ENCODE results near the gene B4GALT3. TPM values are rescaled to one million over a fixed set of nuclear protein-coding genes. Genes with fewer than 3 reads are reported as not detected.

Gene B4GALT3
- total RNA-seq, 1 experiment from 2014 or later: 19.4 TPM

GRCh38 chr1:161192476-161193465 lies 15.5 kb upstream of the B4GALT3 start:
- peak; percentile 77 for DNase-seq (ENCODE audit: low spot score)
- in situ Hi-C loops (cut with HindIII; ENCODE audit: low sequenced_read_pairs): no loop called here

GRCh38 chr1:161191971-161192370 lies 14.7 kb upstream of the B4GALT3 start:
- in situ Hi-C loops (cut with HindIII; ENCODE audit: low sequenced_read_pairs): no loop called here
- DNase-seq (ENCODE audit: low spot score): no peak

GRCh38 chr1:161190962-161191521 lies 13.7 kb upstream of the B4GALT3 start:
- in situ Hi-C loops (cut with HindIII; ENCODE audit: low sequenced_read_pairs): no loop called here
- no peak for DNase-seq (ENCODE audit: low spot score)

- in situ Hi-C loops (cut with HindIII; ENCODE audit: low sequenced_read_pairs): no loop called here
- no peak for DNase-seq (ENCODE audit: low spot score)
Observed at GRCh38 chr1:161189036-161189435, 11.7 kb upstream of the B4GALT3 start.

GRCh38 chr1:161188381-161188780 lies 11.1 kb upstream of the B4GALT3 start:
- DNase-seq (ENCODE audit: low spot score): no peak
- in situ Hi-C loops (cut with HindIII; ENCODE audit: low sequenced_read_pairs): no loop called here

- in situ Hi-C loops (cut with HindIII; ENCODE audit: low sequenced_read_pairs): no loop called here
- DNase-seq (ENCODE audit: low spot score): no peak
Observed at GRCh38 chr1:161187311-161187710, 10.0 kb upstream of the B4GALT3 start.

GRCh38 chr1:161185732-161186311 lies 8.5 kb upstream of the B4GALT3 start:
- DNase-seq (ENCODE audit: low spot score): no peak
- in situ Hi-C loops (cut with HindIII; ENCODE audit: low sequenced_read_pairs): no loop called here

GRCh38 chr1:161185282-161185682 lies 8.0 kb upstream of the B4GALT3 start:
- peak; percentile 70 for DNase-seq (ENCODE audit: low spot score)
- in situ Hi-C loops (cut with HindIII; ENCODE audit: low sequenced_read_pairs): no loop called here

- DNase-seq (ENCODE audit: low spot score): no peak
- in situ Hi-C loops (cut with HindIII; ENCODE audit: low sequenced_read_pairs): no loop called here
Observed at GRCh38 chr1:161182214-161182613, 4.9 kb upstream of the B4GALT3 start.

- no peak for DNase-seq (ENCODE audit: low spot score)
- in situ Hi-C loops (cut with HindIII; ENCODE audit: low sequenced_read_pairs): no loop called here
Observed at GRCh38 chr1:161180639-161181038, 3.3 kb upstream of the B4GALT3 start.

- no peak for DNase-seq (ENCODE audit: low spot score)
- in situ Hi-C loops (cut with HindIII; ENCODE audit: low sequenced_read_pairs): no loop called here
Observed at GRCh38 chr1:161179698-161180097, 2.4 kb upstream of the B4GALT3 start.

GRCh38 chr1:161177936-161178244 lies 583 bp upstream of the B4GALT3 start:
- in situ Hi-C loops (cut with HindIII; ENCODE audit: low sequenced_read_pairs): no loop called here
- DNase-seq (ENCODE audit: low spot score): no peak

GRCh38 chr1:161176468-161177111 lies 717 bp downstream of the B4GALT3 start:
- DNase-seq (ENCODE audit: low spot score): no peak
- in situ Hi-C loops (cut with HindIII; ENCODE audit: low sequenced_read_pairs): no loop called here

- in situ Hi-C loops (cut with HindIII; ENCODE audit: low sequenced_read_pairs): no loop called here
- DNase-seq (ENCODE audit: low spot score): no peak
Observed at GRCh38 chr1:161175771-161176453, 1.4 kb downstream of the B4GALT3 start.

- DNase-seq (ENCODE audit: low spot score): no peak
- in situ Hi-C loops (cut with HindIII; ENCODE audit: low sequenced_read_pairs): no loop called here
Observed at GRCh38 chr1:161174911-161175310, 2.4 kb downstream of the B4GALT3 start.

GRCh38 chr1:161173711-161174110 lies 3.6 kb downstream of the B4GALT3 start:
- in situ Hi-C loops (cut with HindIII; ENCODE audit: low sequenced_read_pairs): no loop called here
- DNase-seq (ENCODE audit: low spot score): no peak

- DNase-seq (ENCODE audit: low spot score): no peak
- in situ Hi-C loops (cut with HindIII; ENCODE audit: low sequenced_read_pairs): no loop called here
Observed at GRCh38 chr1:161172776-161173376, 4.4 kb downstream of the B4GALT3 start.

GRCh38 chr1:161172349-161172748 lies 5.0 kb downstream of the B4GALT3 start:
- no peak for DNase-seq (ENCODE audit: low spot score)
- in situ Hi-C loops (cut with HindIII; ENCODE audit: low sequenced_read_pairs): no loop called here

- in situ Hi-C loops (cut with HindIII; ENCODE audit: low sequenced_read_pairs): no loop called here
- DNase-seq (ENCODE audit: low spot score): no peak
Observed at GRCh38 chr1:161171696-161172095, 5.6 kb downstream of the B4GALT3 start.
